Common myeloid progenitor, CD34-positive (primary cell): ENCODE measurements around the gene ATXN7L3. TPM values are rescaled to one million over a fixed set of nuclear protein-coding genes. Genes with fewer than 3 reads are reported as not detected.
"Not testable (repeated sequence)": the region's sequence is repeated elsewhere in the genome, so short reads cannot be mapped to it uniquely, and the experiment has no call there.

Source experiments
- CTCF ChIA-PET: fragments of 350-600 bp; sonication (Branson Sonifier 250); formaldehyde crosslinking; loops from one replicate; lab custom pipeline; 2021; ENCODE audit warnings: antibody characterized with exemption; lab: Charles Lee
- POLR2A ChIA-PET: fragments of 350-600 bp; sonication (Branson Sonifier 250); formaldehyde crosslinking; loops from one replicate; lab custom pipeline; 2021; ENCODE audit warnings: antibody characterized with exemption; lab: Charles Lee
- DNase-seq, 3 donors: peaks; one replicate each; pipeline versions ENCODE4 v3.0.0 to v3.0.0-alpha.2; 2013
- H3K27ac ChIP-seq, 2 experiments: 1 replicate in 1 of 2; 2 replicates in 1 of 2; pipeline ENCODE4 v1.7.0; 2013; ENCODE audit warnings: inconsistent platforms in 2 of 2, low read length in 2 of 2, mild to moderate bottlenecking in 2 of 2, low read depth in 1 of 2, moderate library complexity in 1 of 2; ENCODE audit not compliant: severe bottlenecking in 2 of 2, insufficient read depth in 1 of 2, poor library complexity in 1 of 2
- H3K27me3 ChIP-seq, 5 experiments: replicated peaks in 2 of 5; 1 replicate in 3 of 5; 2 replicates in 2 of 5; pipeline versions ENCODE4 v1.6.1 to v1.7.0; 2013; ENCODE audit warnings: low read length in 4 of 5, mild to moderate bottlenecking in 2 of 5, moderate library complexity in 2 of 5, inconsistent platforms in 1 of 5; ENCODE audit not compliant: insufficient read depth in 5 of 5, control insufficient read depth in 4 of 5
- H3K36me3 ChIP-seq, 4 experiments: 1 replicate in 2 of 4; 2 replicates in 2 of 4; pipeline versions ENCODE4 v1.6.1 to v1.7.0; 2013; ENCODE audit warnings: low read length in 3 of 4, control low read depth in 1 of 4, mild to moderate bottlenecking in 1 of 4; ENCODE audit not compliant: control insufficient read depth in 4 of 4, insufficient read depth in 4 of 4
- H3K4me1 ChIP-seq, 4 experiments: 1 replicate in 3 of 4; 2 replicates in 1 of 4; pipeline versions ENCODE4 v1.6.1 to v1.7.1; 2013; ENCODE audit warnings: low read length in 3 of 4, mild to moderate bottlenecking in 3 of 4, control low read depth in 1 of 4, inconsistent platforms in 1 of 4, moderate library complexity in 1 of 4; ENCODE audit not compliant: control insufficient read depth in 4 of 4, insufficient read depth in 4 of 4; ENCODE audit errors: control extremely low read depth in 1 of 4
- H3K4me3 ChIP-seq, 7 experiments: 1 replicate in 4 of 7; 2 replicates in 3 of 7; pipeline versions ENCODE4 v1.5.1 to v1.7.0; 2013; ENCODE audit warnings: mild to moderate bottlenecking in 7 of 7, low read length in 6 of 7, moderate library complexity in 6 of 7, inconsistent platforms in 2 of 7, low read depth in 2 of 7, control low read depth in 1 of 7; ENCODE audit not compliant: insufficient read depth in 4 of 7, control insufficient read depth in 1 of 7; ENCODE audit errors: extremely low read depth in 1 of 7
- H3K9me3 ChIP-seq, 5 experiments: 1 replicate in 4 of 5; 2 replicates in 1 of 5; pipeline versions ENCODE4 v1.6.1 to v1.7.1; 2013; ENCODE audit warnings: low read length in 4 of 5, mild to moderate bottlenecking in 2 of 5, inconsistent platforms in 1 of 5, low read depth in 1 of 5, moderate library complexity in 1 of 5; ENCODE audit not compliant: control insufficient read depth in 4 of 5, insufficient read depth in 2 of 5; ENCODE audit errors: control extremely low read depth in 1 of 5
- WGBS: methylation state at CpG from one replicate; pipeline ENCODE4 v1.1.5; 2013; ENCODE audit not compliant: insufficient coverage; 5-methylcytosine and 5-hydroxymethylcytosine counted together
- polyA plus RNA-seq: library from polyadenylated mRNA; unstranded; fragments of 120-200 nt; gene quantifications from one replicate; pipeline ENCODE4 v1.2.1, GENCODE V29; 2013

Gene ATXN7L3
- 38.4 TPM for polyA plus RNA-seq

- 0% methylated on average over 37 of the region's 126 CpGs for WGBS
- peak within 1 kb of the TSS; percentile 72 to 95 (median 82) for H3K4me3 ChIP-seq
- peak; percentile 98 to 99 (median 99) for DNase-seq
- CTCF ChIA-PET: interaction anchor here (2.7 to 3.0 kb wide), 2 partner anchors 11 to 17 kb away, joined by 12 to 25 read pairs; no protein-coding TSS in a partner anchor
- H3K27me3 ChIP-seq: no peaks in the 10 kb centered on the region
- peaks cover 6 to 49% (median 45%) of the 10 kb centered on the region in 4 experiments for H3K4me1 ChIP-seq
- H3K36me3 ChIP-seq: peaks cover 5 to 26% (median 23%) of the 10 kb centered on the region in 4 experiments
- POLR2A ChIA-PET: interaction anchor here (0.5 to 2.0 kb wide), 6 partner anchors 13 to 437 kb away, joined by 3 to 14 read pairs (median 4); partner anchors contain the start of genes GRN and TMUB2
- H3K27ac ChIP-seq: peak within 1 kb of the TSS; percentile 72 to 92
- no peaks in the 10 kb centered on the region for H3K9me3 ChIP-seq
Observed at GRCh38 chr17:44199553-44200477, at the start of gene ATXN7L3. Gene ATXN7L3, minus strand, starts transcription at chr17:44199884. Its CDS starts 1,814 bp downstream, at chr17:44198070.

GRCh38 chr17:44247876-44248736 is 48.4 kb upstream of the ATXN7L3 start:
- H3K9me3 ChIP-seq: no peaks in the 10 kb centered on the region
- H3K4me1 ChIP-seq: peaks cover 8 to 37% (median 31%) of the 10 kb centered on the region in 4 experiments
- ChIA-PET CTCF (interaction anchor here (0.6 to 1.5 kb wide), 7 partner anchors 23 to 109 kb away, joined by 3 to 4 read pairs (median 3); partner anchors contain the start of gene UBTF), POLR2A (no interaction called here)
- H3K36me3 ChIP-seq: no peaks in the 10 kb centered on the region
- no peaks in the 10 kb centered on the region for H3K27me3 ChIP-seq
- no peak overlapping the region for H3K4me3 ChIP-seq
- 92% methylated on average over 4 of the region's 10 CpGs for WGBS
- DNase-seq: peak in 1 of 3 donors; percentile 21
- H3K27ac ChIP-seq: no peak overlapping the region

DNA sequence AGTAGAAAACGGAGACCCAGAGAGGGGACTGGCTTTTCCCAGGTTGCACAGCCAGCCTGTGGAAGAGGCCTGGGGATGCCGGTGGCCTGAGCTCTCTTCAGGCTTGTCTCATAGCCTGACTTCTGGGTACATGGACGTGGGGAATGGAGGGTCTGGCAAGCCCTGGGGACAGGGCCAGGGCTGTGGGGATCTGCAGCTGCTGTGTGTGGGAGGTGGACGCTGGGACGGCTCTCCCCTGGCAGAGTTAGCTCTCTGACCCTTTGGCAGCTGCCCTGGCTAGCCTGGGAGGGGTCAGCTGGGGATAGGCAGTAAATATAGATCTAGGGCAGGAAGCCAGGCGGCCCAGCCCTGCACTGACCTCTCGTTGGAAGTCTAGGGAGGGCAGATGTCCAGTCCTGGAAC is 47.8 kb upstream of the ATXN7L3 start:
- Histone ChIP-seq H3K4me3 (no peak overlapping the region), H3K36me3 (no peaks in the 10 kb centered on the region), H3K4me1 (peaks cover 8 to 41% (median 31%) of the 10 kb centered on the region in 4 experiments), H3K9me3 (no peaks in the 10 kb centered on the region), H3K27ac (no peak overlapping the region), H3K27me3 (no peaks in the 10 kb centered on the region)
- DNase-seq: no peak
- ChIA-PET POLR2A (no interaction called here), CTCF (interaction anchor here (0.9 to 1.5 kb wide), 6 partner anchors 11 to 108 kb away, joined by 3 to 4 read pairs (median 4); partner anchors contain the start of gene UBTF)
- 93% methylated on average over 5 of the region's 7 CpGs for WGBS

- peaks cover 3 to 22% (median 9%) of the 10 kb centered on the region in 4 experiments for H3K4me1 ChIP-seq
- CTCF ChIA-PET: interaction anchor here (1.3 kb wide), 1 partner anchor 13 kb away, joined by 3 read pairs; no protein-coding TSS in a partner anchor
- no peaks in the 10 kb centered on the region for H3K27me3 ChIP-seq
- no peaks in the 10 kb centered on the region for H3K36me3 ChIP-seq
- 53% methylated on average over 2 of the region's 6 CpGs for whole genome bisulfite sequencing
- no peak overlapping the region for H3K27ac ChIP-seq
- DNase-seq: peak in 2 of 3 donors; percentile 55 to 67
- H3K4me3 ChIP-seq: no peak overlapping the region
- POLR2A ChIA-PET: no interaction called here
- no peaks in the 10 kb centered on the region for H3K9me3 ChIP-seq
Observed at GRCh38 chr17:44241106-44241624, 41.5 kb upstream of the ATXN7L3 start.

DNA sequence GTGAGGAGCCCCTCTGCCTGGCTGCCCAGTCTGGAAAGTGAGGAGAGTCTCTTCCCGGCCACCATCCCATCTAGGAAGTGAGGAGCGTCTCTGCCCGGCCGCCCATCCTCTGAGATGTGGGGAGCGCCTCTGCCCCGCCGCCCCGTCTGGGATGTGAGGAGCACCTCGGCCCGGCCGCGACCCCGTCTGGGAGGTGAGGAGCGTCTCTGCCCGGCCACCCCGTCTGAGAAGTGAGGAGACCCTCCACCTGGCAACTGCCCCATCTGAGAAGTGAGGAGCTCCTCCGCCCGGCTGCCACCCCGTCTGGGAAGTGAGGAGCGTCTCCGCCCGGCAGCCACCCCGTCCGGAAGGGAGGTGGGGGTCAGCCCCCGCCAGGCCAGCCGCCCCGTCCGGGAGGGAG is 38.2 kb upstream of the ATXN7L3 start:
- CTCF ChIA-PET, H3K9me3 ChIP-seq, DNase-seq, H3K27ac ChIP-seq, H3K36me3 ChIP-seq, POLR2A ChIA-PET, H3K4me3 ChIP-seq, H3K27me3 ChIP-seq: not testable (repeated sequence)
- 96% methylated on average over 10 of the region's 28 CpGs for WGBS
- peaks cover 0 to 13% (median 5%) of the 10 kb centered on the region in 4 experiments for H3K4me1 ChIP-seq

GRCh38 chr17:44236444-44236991 is 36.8 kb upstream of the ATXN7L3 start:
- H3K36me3 ChIP-seq: no peaks in the 10 kb centered on the region
- 75% methylated on average over 3 of the region's 5 CpGs for WGBS
- peaks cover 0 to 10% (median 5%) of the 10 kb centered on the region in 4 experiments for H3K4me1 ChIP-seq
- no peak overlapping the region for H3K27ac ChIP-seq
- POLR2A ChIA-PET: interaction anchor here (0.6 kb wide), 1 partner anchor 12 kb away, joined by 3 read pairs; no protein-coding TSS in a partner anchor
- H3K4me3 ChIP-seq: no peak overlapping the region
- CTCF ChIA-PET: interaction anchor here (1.2 to 2.0 kb wide), 2 partner anchors 10 to 15 kb away, joined by 3 to 5 read pairs; no protein-coding TSS in a partner anchor
- H3K9me3 ChIP-seq: no peaks in the 10 kb centered on the region
- no peaks in the 10 kb centered on the region for H3K27me3 ChIP-seq
- DNase-seq: no peak
